Mesendoderm (in vitro differentiated cells): Measurements from ENCODE around the gene EXD2. TPM values are rescaled to one million over a fixed set of nuclear protein-coding genes. Genes with fewer than 3 reads are reported as not detected.

Source experiments
- DNase-seq: peaks from one replicate; pipeline ENCODE4 v3.0.0; 2013
- H2AK5ac ChIP-seq: 2 replicates; pipeline ENCODE4 v1.6.1; 2013; ENCODE audit warnings: low read length, inconsistent platforms
- H2BK120ac ChIP-seq: 2 replicates; pipeline ENCODE4 v1.6.1; 2013; ENCODE audit warnings: low read depth, mild to moderate bottlenecking, low read length, moderate library complexity, mixed read lengths
- H2BK15ac ChIP-seq: replicated peaks from 2 replicates; pipeline ENCODE4 v1.6.1; 2013; ENCODE audit warnings: low read depth, mild to moderate bottlenecking, moderate library complexity
- H2BK5ac ChIP-seq: 2 replicates; pipeline ENCODE4 v1.6.1; 2013; ENCODE audit warnings: low read length, inconsistent platforms
- H3K18ac ChIP-seq: 2 replicates; pipeline ENCODE4 v1.6.1; 2013; ENCODE audit warnings: mild to moderate bottlenecking, low read length, mixed read lengths
- H3K23ac ChIP-seq: one replicate; pipeline ENCODE4 v1.6.1; 2013; ENCODE audit warnings: low read length
- H3K27ac ChIP-seq: 2 replicates; pipeline ENCODE4 v1.5.1; 2013; ENCODE audit warnings: low read depth, mild to moderate bottlenecking, inconsistent platforms, low read length, moderate library complexity
- H3K27me3 ChIP-seq: 2 replicates; pipeline ENCODE4 v1.6.1; 2013; ENCODE audit warnings: low read length, control low read depth, mild to moderate bottlenecking, inconsistent platforms; ENCODE audit not compliant: insufficient read depth, poor library complexity
- H3K36me3 ChIP-seq: 2 replicates; pipeline ENCODE4 v1.6.1; 2013; ENCODE audit warnings: low read length, inconsistent platforms; ENCODE audit not compliant: control insufficient read depth, insufficient read depth
- H3K4ac ChIP-seq: one replicate; pipeline ENCODE4 v1.6.1; 2013; ENCODE audit warnings: low read depth, mild to moderate bottlenecking, low read length, moderate library complexity
- H3K4me1 ChIP-seq: 2 replicates; pipeline ENCODE4 v1.6.1; 2013; ENCODE audit warnings: low read depth, low read length, inconsistent platforms; ENCODE audit not compliant: control insufficient read depth
- H3K4me2 ChIP-seq: 2 replicates; pipeline ENCODE4 v1.6.1; 2013; ENCODE audit warnings: low read length
- H3K4me3 ChIP-seq: 2 replicates; pipeline ENCODE4 v1.5.1; 2013; ENCODE audit warnings: mild to moderate bottlenecking, low read length
- H3K56ac ChIP-seq: one replicate; pipeline ENCODE4 v1.6.1; 2013; ENCODE audit warnings: low read length
- H3K79me1 ChIP-seq: 2 replicates; pipeline ENCODE4 v1.6.1; 2013; ENCODE audit warnings: low read length, inconsistent platforms
- H3K79me2 ChIP-seq: 2 replicates; pipeline ENCODE4 v1.6.1; 2013; ENCODE audit warnings: mild to moderate bottlenecking, low read length; ENCODE audit not compliant: control insufficient read depth, insufficient read depth
- H3K9ac ChIP-seq: 2 replicates; pipeline ENCODE4 v1.6.1; 2013; ENCODE audit warnings: low read length, inconsistent platforms
- H4K5ac ChIP-seq: one replicate; pipeline ENCODE4 v1.6.1; 2013; ENCODE audit warnings: low read length
- H4K8ac ChIP-seq: one replicate; pipeline ENCODE4 v1.6.1; 2013; ENCODE audit warnings: low read depth, mild to moderate bottlenecking, control low read depth, low read length, moderate library complexity
- WGBS: extraction: QIAGEN DNeasy Blood & Tissue Kit; methylation state at CpG from one replicate; pipeline ENCODE4 v1.1.7; 2013; ENCODE audit warnings: low lambda C conversion rate, missing lambda C conversion rate; ENCODE audit not compliant: insufficient coverage; ENCODE audit errors: extremely low coverage; 5-methylcytosine and 5-hydroxymethylcytosine counted together
- polyA plus RNA-seq, 2 experiments: library from polyadenylated mRNA; stranded (reverse); fragments of 200-250 nt; gene quantifications; one replicate each; pipeline ENCODE4 v1.2.3, GENCODE V29; 2013

The EXD2 gene, protein sequence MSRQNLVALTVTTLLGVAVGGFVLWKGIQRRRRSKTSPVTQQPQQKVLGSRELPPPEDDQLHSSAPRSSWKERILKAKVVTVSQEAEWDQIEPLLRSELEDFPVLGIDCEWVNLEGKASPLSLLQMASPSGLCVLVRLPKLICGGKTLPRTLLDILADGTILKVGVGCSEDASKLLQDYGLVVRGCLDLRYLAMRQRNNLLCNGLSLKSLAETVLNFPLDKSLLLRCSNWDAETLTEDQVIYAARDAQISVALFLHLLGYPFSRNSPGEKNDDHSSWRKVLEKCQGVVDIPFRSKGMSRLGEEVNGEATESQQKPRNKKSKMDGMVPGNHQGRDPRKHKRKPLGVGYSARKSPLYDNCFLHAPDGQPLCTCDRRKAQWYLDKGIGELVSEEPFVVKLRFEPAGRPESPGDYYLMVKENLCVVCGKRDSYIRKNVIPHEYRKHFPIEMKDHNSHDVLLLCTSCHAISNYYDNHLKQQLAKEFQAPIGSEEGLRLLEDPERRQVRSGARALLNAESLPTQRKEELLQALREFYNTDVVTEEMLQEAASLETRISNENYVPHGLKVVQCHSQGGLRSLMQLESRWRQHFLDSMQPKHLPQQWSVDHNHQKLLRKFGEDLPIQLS
- 10.1 TPM for polyA plus RNA-seq (2013, experiment 1 of 2)
- 10.4 TPM for polyA plus RNA-seq (2013, experiment 2 of 2)

DNA sequence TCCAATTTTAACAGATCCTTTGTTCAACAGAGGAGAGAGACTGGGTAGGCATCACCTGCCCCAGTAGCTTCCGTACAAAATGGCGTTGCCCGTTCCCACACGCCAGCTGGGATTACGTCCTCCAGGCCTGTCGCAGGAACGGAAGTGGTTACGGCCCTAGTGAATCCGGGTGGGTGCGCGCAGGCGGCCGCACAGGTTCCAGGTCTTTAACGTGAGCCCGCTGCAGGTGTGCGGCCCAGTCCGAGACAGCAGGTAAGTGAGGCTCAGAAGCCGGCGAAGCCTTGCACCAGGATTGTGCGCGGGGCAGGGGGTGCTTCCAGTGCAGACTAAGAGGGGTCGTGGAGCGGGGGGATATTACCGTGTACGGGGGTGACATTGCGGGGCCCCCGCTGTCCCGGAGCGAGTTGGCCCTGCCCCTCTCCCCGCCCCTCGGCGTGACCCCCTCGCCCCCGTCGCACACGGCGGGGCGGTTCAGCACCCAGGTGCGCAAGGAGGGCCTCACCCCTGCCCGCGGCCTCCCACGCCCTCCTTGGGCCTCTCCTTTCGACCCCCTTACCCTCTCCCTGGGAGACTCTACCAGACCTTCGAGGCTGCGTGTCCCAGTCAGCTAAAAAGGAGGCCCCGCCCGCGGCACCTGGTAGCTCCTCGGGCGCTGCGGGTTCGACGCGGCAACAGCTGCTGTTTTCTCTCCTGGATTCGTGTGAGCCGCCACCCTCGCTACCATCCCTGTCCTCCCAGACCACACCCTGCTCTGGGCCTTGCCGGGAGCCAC is at the start of gene EXD2:
Gene EXD2 (plus strand): TSS at position 159 of the 772 bp plus-strand sequence. CDS start 17,973 bp downstream, outside the sequence.
- H2BK5ac ChIP-seq: no peak within 1 kb of the TSS
- peak within 1 kb of the TSS; percentile 97 for H4K8ac ChIP-seq
- no peaks in the 10 kb centered on the region for H3K36me3 ChIP-seq
- H3K18ac ChIP-seq: peak within 1 kb of the TSS; percentile 56
- H3K4me3 ChIP-seq: peak within 1 kb of the TSS; percentile 57
- H3K27ac ChIP-seq: peak within 1 kb of the TSS; percentile 34
- no peak within 1 kb of the TSS for H2BK120ac ChIP-seq
- H3K4me2 ChIP-seq: peak within 1 kb of the TSS; percentile 11
- no peak within 1 kb of the TSS for H2BK15ac ChIP-seq
- no peak within 1 kb of the TSS for H4K5ac ChIP-seq
- no peak within 1 kb of the TSS for H3K23ac ChIP-seq
- WGBS: no CpG with 5 or more reads among the region's 58 CpGs
- DNase-seq: peak; percentile 97
- H3K56ac ChIP-seq: peak within 1 kb of the TSS; percentile 89
- peaks cover 4% of the 10 kb centered on the region for H3K79me1 ChIP-seq
- peak within 1 kb of the TSS; percentile 28 for H3K4ac ChIP-seq
- H3K4me1 ChIP-seq: no peaks in the 10 kb centered on the region
- H3K9ac ChIP-seq: peak within 1 kb of the TSS; percentile 69
- H3K79me2 ChIP-seq: no peaks in the 10 kb centered on the region
- no peak within 1 kb of the TSS for H2AK5ac ChIP-seq
- no peaks in the 10 kb centered on the region for H3K27me3 ChIP-seq

DNA sequence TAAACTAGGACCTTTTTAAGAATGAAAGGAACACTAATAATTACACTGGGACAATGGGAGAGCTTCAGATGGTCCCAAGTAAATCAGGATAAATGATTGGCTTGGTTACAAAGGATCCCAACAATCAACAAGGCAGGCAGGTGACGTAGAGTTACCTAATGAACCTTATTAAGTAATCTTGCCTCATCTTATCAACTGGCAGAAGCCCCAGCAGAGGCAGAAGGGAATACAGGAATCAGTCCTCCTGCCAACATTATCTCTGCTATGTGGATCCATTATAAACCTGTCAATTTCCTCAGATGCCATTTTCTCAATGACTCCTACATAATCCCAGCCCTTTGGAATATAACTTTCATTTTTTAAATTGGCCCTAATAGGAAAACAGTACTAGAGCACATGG is 49.7 kb upstream of the EXD2 start:
- no peak overlapping the region for H2BK120ac ChIP-seq
- peak; percentile 60 for DNase-seq
- no peak overlapping the region for H3K27ac ChIP-seq
- WGBS: no CpG with 5 or more reads among the region's 1 CpG
- no peak overlapping the region for H3K9ac ChIP-seq
- H4K5ac ChIP-seq: no peak overlapping the region
- peaks cover 11% of the 10 kb centered on the region for H3K79me1 ChIP-seq
- H3K4me2 ChIP-seq: no peak overlapping the region
- H2BK5ac ChIP-seq: no peak overlapping the region
- H3K4ac ChIP-seq: no peak overlapping the region
- H3K36me3 ChIP-seq: no peaks in the 10 kb centered on the region
- no peak overlapping the region for H3K23ac ChIP-seq
- no peaks in the 10 kb centered on the region for H3K27me3 ChIP-seq
- H3K4me1 ChIP-seq: peaks cover 7% of the 10 kb centered on the region
- H3K18ac ChIP-seq: no peak overlapping the region
- no peak overlapping the region for H3K4me3 ChIP-seq
- H4K8ac ChIP-seq: no peak overlapping the region
- no peak overlapping the region for H2AK5ac ChIP-seq
- H2BK15ac ChIP-seq: no peak overlapping the region
- peaks cover 6% of the 10 kb centered on the region for H3K79me2 ChIP-seq
- no peak overlapping the region for H3K56ac ChIP-seq

DNA sequence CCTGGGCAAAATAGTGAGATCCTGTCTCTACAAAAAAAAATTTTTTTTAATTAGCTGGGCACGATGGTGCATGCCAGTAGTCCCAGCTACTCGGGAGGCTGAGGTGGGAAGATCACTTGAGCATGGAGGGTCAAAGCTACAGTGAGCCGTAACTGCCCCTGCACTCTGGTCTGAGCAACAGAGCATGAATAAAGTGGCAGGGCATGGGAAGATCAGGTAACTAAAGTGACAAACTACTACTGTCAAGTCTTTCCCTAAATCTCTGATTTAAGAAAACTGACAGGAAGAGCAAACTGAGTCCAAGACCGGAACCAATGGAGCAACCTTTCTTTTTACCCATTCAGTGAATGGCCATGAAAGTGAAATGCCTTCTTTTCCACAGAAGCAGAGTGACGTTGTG is 49.2 kb upstream of the EXD2 start:
- Histone ChIP-seq H2AK5ac (no peak overlapping the region), H3K4me2 (no peak overlapping the region)
- no peak for DNase-seq

DNA sequence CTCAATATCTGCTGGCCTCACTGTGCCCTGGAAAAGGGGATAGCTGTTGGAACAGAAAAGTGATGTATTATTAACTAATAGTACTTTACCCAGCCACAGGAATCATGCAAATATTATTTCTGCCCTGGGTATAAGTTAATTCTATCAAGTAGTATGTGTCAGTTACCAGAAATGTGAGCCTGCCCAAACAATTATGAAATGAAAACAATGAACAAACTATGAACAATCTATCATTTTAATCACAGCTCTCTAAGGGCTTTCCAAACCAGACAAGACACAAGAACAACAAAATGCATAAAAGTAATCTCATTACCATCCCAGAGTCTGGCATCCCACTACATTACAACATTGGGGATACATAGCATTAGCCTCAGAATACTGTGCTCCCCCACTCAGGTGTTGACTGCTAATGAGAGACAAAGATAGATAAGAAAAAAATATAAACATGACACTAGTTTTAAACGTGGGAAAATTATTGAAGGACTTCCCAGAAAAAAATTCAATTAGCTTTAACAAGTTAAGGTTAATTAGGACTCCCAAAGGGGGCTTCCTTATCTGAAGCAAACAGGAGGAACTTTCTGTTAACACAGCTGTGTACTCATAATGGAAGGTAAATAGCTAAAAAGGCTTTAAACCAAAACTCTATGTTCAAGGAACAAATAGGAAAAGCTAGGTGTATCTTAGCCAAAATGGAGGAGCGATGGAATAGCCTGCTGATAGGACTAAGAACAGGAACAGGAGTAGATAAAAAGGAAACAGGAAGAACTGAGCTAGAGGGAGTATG is 41.6 kb upstream of the EXD2 start:
- H4K8ac ChIP-seq: no peak overlapping the region
- WGBS: no CpG with 5 or more reads among the region's 2 CpGs
- H3K18ac ChIP-seq: no peak overlapping the region
- H3K56ac ChIP-seq: no peak overlapping the region
- DNase-seq: no peak
- no peak overlapping the region for H3K9ac ChIP-seq
- H2BK5ac ChIP-seq: no peak overlapping the region
- no peak overlapping the region for H3K4me2 ChIP-seq
- no peaks in the 10 kb centered on the region for H3K36me3 ChIP-seq
- H2AK5ac ChIP-seq: no peak overlapping the region
- H3K27ac ChIP-seq: no peak overlapping the region
- H3K27me3 ChIP-seq: no peaks in the 10 kb centered on the region
- no peak overlapping the region for H4K5ac ChIP-seq
- H3K79me2 ChIP-seq: peaks cover 21% of the 10 kb centered on the region
- no peak overlapping the region for H2BK15ac ChIP-seq
- peaks cover 2% of the 10 kb centered on the region for H3K4me1 ChIP-seq
- no peak overlapping the region for H2BK120ac ChIP-seq
- H3K4ac ChIP-seq: no peak overlapping the region
- no peak overlapping the region for H3K23ac ChIP-seq
- H3K4me3 ChIP-seq: no peak overlapping the region
- H3K79me1 ChIP-seq: peaks cover 13% of the 10 kb centered on the region

More for the DNA sequence above, 49.2 kb upstream of the EXD2 start:
- Histone ChIP-seq H3K4me1 (peaks cover 7% of the 10 kb centered on the region), H3K18ac (no peak overlapping the region), H3K9ac (no peak overlapping the region), H3K4ac (no peak overlapping the region), H3K79me2 (peaks cover 6% of the 10 kb centered on the region), H2BK120ac (no peak overlapping the region), H3K4me3 (no peak overlapping the region), H3K36me3 (no peaks in the 10 kb centered on the region), H2BK5ac (no peak overlapping the region), H2BK15ac (no peak overlapping the region), H3K56ac (peak overlapping the region; percentile 56), H4K5ac (no peak overlapping the region), H3K27ac (peak overlapping the region; percentile 29), H3K23ac (no peak overlapping the region), H3K79me1 (peaks cover 11% of the 10 kb centered on the region), H4K8ac (no peak overlapping the region), H3K27me3 (no peaks in the 10 kb centered on the region)
- WGBS: no CpG with 5 or more reads among the region's 5 CpGs

DNA sequence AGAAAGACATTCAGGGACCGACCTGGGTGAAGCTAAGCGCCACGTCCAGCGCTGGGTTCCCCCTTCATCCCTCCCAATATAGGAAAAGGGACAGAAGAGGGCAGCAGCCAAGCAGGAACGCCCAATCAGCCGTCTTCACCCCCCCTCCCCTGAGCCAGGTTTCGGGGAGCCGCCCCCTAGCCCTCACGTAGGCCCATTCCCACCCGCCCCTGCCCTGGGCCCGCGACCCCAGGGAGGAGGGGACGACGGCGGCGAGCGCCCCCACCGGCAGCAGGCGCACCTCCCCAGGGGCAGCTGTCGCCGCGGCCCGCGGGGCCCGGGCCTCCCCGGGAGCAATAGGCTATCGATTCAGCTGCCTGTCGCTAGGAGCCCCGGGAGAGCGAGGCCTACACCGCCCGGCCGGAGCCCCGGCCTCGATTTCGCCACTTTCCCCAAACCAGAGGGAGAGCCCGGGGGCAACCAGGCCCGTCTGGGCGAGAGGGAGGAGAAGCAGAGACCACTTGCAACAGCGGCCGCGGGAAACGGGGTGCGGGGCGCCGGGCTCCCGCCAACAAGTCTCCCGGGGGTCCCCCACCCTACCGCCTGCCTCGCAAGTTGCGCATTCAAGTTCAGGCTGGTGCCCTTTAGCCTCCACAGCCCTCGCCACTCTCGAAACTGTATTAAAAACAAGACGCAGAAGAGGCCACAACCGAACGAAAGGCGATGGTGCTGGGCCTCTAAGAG is 39.7 kb upstream of the EXD2 start:
- Histone ChIP-seq H3K79me1 (peaks cover 12% of the 10 kb centered on the region), H3K23ac (no peak overlapping the region), H2AK5ac (no peak overlapping the region), H2BK5ac (peak overlapping the region; percentile 42), H4K8ac (peak overlapping the region; percentile 78), H3K36me3 (no peaks in the 10 kb centered on the region), H3K4me3 (peak overlapping the region; percentile 89), H3K18ac (peak overlapping the region; percentile 75), H2BK15ac (no peak overlapping the region), H3K27me3 (no peaks in the 10 kb centered on the region), H3K27ac (peak overlapping the region; percentile 99), H2BK120ac (peak overlapping the region; percentile 17), H3K56ac (peak overlapping the region; percentile 95), H3K9ac (peak overlapping the region; percentile 94), H3K4me2 (peak overlapping the region; percentile 86), H3K4me1 (peaks cover 2% of the 10 kb centered on the region), H3K79me2 (peaks cover 18% of the 10 kb centered on the region), H4K5ac (no peak overlapping the region), H3K4ac (peak overlapping the region; percentile 64)
- peak; percentile 88 for DNase-seq
- no CpG with 5 or more reads among the region's 57 CpGs for WGBS
